ENCODE data around the gene ARHGAP26.
"Not testable (repeated sequence)": the region's sequence is repeated elsewhere in the genome, so short reads cannot be mapped to it uniquely, and the experiment has no call there.

The ARHGAP26 gene

GRCh38 chr5:142959683-142960657, 189.8 kb downstream of the ARHGAP26 start:
- DNase-seq: no peak
- ATAC-seq: peak; percentile 59

GRCh38 chr5:142961440-142962173, 191.4 kb downstream of the ARHGAP26 start:
- DNase-seq (no peak), ATAC-seq (no peak)

DNA sequence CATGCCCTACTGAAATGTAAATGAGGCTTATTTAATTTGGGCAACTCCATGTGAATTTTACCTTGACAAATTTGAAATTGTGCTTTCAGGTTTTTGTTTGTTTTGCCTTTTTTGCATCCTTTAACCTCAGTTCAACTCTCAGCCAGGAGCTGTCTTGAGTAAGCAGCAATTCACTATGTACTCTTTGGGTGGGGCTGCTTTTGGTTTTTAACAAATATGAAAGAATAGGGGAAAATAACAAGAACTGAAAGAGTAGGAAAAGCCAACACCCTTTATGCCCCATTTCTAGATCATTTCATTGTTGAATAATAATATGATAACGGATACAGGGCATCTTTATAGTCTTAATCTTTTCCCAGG, 192.0 kb downstream of the ARHGAP26 start:
- no peak for ATAC-seq

GRCh38 chr5:142965258-142966120, 195.3 kb downstream of the ARHGAP26 start:
- DNase-seq, ATAC-seq: not testable (repeated sequence)

More for the DNA sequence above, 192.0 kb downstream of the ARHGAP26 start:
- no peak for DNase-seq

DNA sequence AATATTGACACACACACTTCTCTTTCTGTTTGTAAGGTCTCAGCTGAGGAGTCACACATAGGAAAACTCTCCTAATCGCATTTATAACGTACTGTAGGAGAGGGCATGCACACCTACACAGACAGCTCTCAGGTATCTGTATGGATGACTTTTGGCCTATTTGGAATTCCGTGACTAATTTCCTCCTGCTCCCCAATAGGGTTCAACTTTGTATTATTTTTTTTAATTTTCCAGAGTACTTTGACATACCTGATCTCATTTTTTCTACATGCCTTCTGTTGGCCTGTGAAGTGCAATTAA, 195.9 kb downstream of the ARHGAP26 start:
- DNase-seq: no peak
- ATAC-seq: no peak

DNA sequence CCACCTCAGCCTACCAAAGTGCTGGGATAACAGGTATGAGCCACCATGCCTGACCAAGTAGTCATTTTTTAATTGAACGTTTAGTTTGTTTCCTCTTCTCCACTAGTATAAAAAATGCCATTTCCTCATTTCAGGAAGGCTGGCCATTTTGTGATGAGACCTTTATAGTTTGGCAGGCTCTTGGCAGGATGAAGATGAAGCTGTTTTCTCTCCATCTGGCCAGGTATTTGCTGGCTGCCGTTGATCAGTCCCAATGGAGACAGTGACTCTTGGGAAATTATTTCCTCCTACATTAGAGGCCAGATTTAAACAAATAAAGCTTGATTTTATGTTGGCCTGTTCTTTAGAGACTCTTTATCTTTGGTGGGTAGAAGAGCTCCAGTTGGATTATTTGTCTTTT, 199.0 kb downstream of the ARHGAP26 start:
- no peak for ATAC-seq

DNA sequence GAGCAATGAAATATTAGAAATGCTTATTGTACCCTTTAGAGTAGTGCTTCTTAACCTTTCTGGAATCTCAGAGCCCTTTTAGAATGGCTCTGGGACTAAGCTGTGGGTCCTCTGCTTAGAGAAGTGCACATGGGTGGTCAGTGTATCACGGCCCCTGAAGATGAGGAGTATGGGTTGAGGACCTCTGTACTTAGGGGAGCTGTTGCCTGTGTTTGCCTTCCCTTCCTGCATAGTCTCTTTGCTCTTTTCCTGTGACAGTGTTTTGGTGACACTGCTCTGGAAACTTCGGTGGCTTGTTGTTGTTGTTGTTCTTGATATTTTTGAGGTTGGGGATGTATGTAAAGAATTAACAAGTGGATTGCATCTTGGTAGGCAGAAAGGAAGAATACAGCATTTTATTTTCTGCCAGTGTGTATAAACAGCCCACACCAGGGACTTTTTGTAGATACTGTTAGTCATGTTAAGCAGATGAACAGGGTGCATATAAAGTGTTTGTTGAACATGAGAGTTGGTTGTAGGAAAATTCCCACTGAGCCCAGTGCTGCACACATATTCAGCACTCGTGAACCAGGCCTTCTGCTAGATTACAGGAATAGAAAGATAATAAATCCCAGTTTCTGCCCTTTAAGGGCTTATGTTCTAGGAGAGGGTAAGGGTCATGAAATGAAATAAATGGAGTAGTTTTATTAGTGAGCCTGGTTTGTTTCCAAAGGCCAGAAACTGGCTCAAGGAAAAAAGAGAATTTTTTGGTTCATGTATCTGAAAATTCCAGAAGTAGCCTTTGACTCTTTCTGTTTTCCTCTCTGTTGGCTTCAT, 199.7 kb downstream of the ARHGAP26 start:
- ATAC-seq (peak; percentile 55), DNase-seq (no peak)

More for the DNA sequence above, 199.0 kb downstream of the ARHGAP26 start:
- no peak for DNase-seq

DNA sequence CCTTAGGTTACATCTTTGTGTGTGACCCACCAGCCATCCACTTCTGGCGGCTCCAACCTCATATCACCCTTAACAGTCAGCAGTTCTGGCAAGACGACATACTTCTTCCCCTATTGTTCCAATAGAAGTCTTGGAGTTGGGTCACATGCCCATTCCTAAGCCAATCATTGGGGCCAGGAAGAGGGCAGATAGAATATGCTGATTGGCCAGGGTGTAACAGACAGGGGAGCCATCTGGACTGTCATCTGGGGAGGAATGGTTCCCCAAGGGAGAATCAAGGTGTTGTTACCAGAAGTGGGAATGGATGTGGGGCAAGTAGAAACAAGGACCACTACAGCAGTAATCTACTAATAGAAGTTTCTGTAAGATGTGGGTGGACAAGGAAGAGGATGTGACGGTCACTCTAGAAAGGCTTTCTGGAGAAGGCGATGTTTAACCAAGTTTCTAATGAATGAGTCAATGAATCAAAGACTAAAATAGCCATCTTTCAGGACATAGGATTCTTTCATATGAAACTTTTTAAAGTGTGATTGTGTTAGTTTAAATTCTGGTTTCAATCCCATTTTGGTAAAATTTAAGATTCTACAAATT, 200.4 kb downstream of the ARHGAP26 start:
- DNase-seq (no peak), ATAC-seq (no peak)

DNA sequence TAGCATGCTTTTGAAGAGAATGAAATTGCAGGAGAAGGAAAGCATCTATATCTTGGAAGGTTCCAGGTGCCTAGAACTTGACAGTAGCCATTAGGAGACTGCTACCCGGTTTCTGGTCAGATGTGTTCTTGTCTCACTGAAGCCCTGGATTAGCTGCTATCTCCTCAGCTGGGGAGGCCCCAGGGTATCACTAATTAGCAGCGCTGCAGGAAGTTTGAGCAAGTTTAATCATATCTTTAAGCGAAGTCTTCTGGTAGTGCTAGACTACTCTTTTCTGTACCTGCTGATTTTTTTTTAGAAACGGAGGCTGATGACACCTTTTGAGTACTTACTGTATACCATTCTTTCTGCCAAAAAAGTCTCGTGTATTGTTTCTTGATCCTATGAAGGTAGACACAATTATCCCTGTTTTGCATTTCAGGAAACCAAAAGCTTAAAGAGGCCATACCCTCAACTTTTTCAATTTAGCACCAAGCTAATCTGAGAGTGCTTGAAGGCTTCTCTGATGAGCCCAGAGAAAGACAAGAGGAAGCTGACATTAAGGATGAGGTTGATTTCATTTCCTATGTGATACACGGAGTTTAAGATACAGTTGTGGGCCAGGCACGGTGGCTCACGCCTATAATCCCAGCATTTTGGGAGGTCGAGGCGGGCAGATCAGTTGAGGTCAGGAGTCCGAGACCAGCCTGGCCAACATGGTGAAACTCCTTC, 201.3 kb downstream of the ARHGAP26 start:
- DNase-seq (no peak), ATAC-seq (no peak)

DNA sequence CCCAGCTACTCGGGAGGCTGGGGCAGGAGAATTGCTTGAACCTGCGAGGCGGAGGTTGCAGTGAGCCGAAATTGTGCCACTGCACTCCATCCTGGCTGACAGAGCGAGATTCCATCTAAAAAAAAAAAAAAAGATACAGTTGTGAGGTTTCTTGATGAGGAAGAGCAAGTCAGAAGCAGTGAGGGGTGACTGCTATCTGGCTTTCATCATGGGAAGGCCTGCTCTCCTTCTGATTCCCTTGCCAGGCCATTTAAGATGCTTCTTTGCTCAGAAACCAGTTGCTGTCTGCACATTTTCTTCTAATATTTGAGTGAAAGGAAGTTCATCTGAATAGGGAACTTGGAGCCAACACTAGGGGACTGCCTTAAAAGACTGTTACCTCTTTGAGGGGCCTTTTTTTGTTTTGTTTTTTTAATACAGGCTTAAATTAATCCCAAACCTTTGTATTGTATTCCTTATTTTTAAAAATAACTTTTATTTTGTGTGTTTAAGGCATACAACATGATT, 201.9 kb downstream of the ARHGAP26 start:
- ATAC-seq (no peak), DNase-seq (no peak)

DNA sequence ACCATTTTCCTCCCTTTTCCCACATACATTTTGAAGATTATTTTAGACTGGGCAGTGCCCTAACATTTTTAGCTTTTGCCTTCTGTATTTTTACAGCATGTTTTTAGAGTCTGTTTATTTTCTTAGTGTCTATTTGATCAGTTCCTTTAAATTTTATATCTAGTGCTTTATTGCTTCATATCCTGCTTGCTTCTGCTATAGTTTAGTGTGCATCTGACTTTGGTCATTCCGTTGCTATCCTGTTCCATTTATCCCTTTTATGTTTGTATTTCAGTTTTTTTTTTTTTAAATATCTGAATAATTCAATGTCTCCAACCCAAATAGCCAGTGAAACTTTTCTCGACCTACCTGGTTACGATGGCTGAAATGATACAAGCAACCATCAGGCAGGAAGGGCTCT, 203.8 kb downstream of the ARHGAP26 start:
- DNase-seq (no peak), ATAC-seq (no peak)

GRCh38 chr5:142974409-142974808, 204.2 kb downstream of the ARHGAP26 start:
- ATAC-seq (no peak), DNase-seq (no peak)

- no peak for DNase-seq
- no peak for ATAC-seq
Measured at GRCh38 chr5:142976861-142977260, 206.7 kb downstream of the ARHGAP26 start.

DNA sequence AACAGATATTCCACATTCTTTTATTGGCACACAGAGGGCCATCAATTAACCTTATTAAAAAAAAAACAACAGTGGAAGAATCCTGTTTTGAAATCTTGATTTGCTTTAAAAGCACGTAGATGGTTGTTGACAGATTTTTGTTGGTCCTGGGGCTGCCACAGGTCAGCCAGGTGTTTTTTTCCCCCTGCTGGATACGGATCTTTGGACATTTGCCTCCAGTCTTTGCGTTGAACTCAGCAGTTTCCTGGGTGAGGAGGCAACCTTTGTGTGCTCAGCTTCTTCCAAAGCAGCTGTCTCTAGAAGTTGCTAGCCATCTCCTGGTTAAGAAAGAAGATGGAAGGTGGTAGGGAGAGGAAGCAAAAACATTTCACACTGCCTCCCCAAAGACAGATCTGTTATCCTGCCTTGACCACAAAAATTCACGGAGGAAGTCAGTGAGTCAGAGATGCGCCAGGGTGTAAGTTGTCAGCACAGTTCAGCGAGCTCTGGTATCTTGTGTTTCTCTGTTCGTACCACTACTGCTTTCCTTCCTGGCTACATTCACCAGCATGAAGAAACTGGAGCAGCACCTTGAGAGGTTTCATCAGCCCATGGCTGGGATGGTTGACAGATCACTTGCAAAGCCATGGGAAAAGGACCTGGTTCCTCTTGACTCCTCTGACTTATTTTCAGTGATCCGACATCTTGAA, 207.3 kb downstream of the ARHGAP26 start:
- ATAC-seq (peak; percentile 92), DNase-seq (peak; percentile 44)

DNA sequence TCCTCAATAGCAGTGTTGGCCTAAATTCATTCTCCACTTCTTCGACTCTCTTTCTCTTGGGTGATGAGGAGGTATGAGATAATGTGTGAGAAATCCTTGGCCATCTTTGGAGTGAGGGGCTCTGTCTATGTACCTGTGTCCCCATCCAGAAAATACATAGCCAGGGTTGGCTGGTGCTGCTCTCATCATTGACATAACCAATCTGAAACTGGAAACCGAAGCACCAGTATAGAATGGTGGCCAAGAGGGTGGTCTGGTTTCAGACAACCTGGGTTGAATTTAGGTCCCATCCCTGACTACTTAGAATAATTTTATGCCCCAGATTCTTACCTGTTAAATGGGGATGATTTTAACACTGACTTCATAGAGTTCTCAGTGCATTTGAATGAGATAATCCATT, 208.1 kb downstream of the ARHGAP26 start:
- DNase-seq (no peak), ATAC-seq (no peak)

DNA sequence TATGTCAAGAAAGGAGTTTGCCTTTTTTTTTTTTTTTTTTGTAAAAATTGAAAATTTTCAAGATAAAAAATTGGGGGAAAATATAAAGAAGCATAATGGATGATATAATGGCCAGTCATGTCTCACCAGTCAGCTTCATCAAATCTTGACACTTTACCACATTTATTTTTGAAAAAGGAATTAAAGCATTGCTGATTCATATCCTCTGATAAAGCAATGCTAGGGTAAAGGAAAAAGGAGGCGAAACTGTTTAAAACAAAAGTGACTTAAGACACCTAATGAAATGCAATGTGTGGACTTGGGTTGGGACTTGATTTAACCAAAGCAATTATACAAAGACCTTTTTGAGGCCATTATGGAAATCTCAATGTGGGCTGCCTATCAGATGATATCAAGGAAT, 208.5 kb downstream of the ARHGAP26 start:
- ATAC-seq (no peak), DNase-seq (no peak)

- DNase-seq (no peak), ATAC-seq (no peak)
Measured at GRCh38 chr5:142979636-142980035, 209.5 kb downstream of the ARHGAP26 start.

- DNase-seq: no peak
- ATAC-seq: no peak
Measured at GRCh38 chr5:142981475-142981874, 211.3 kb downstream of the ARHGAP26 start.

Data from stimulated activated naive CD8-positive, alpha-beta T cell treated with anti-CD3 and anti-CD28 coated beads, Interleukin-15, Interleukin-2, amounts not matched to agents 100 U/mL and 50 U/mL, for 24 hours (primary cell).